OCI-LY1 (cell line): ENCODE measurements around the gene NUPR2.
A peak's percentile ranks its signal among the peaks of the same experiment; 100 is the strongest.
"Not testable (repeated sequence)": the region's sequence is repeated elsewhere in the genome, so short reads cannot be mapped to it uniquely, and the experiment has no call there.

Experiments
- H2AFZ ChIP-seq: fragments of 200-600 bp; sonication (generic), shearing (Covaris generic); 2 replicates; pipeline ENCODE4 v1.6.0; 2014; ENCODE audit warnings: antibody characterized with exemption, mild to moderate bottlenecking, low read length
- H3F3A ChIP-seq: fragments of 200-600 bp; sonication (generic), shearing (Covaris generic); 2 replicates; pipeline ENCODE4 v1.6.0; 2014; ENCODE audit warnings: mild to moderate bottlenecking, antibody characterized with exemption, low read length, moderate library complexity; ENCODE audit not compliant: insufficient read depth
- H3K27ac ChIP-seq: fragments of 200-600 bp; sonication (generic); 2 replicates; pipeline ENCODE4 v1.5.1; 2014; ENCODE audit warnings: low read length, mixed run types, mild to moderate bottlenecking, low read depth; ENCODE audit not compliant: poor library complexity, severe bottlenecking
- H3K27me3 ChIP-seq: fragments of 200-600 bp; sonication (generic); 2 replicates; pipeline ENCODE4 v1.6.0; 2014; ENCODE audit warnings: antibody characterized with exemption, mild to moderate bottlenecking, low read length, moderate library complexity; ENCODE audit not compliant: insufficient read depth
- H3K36me3 ChIP-seq: fragments of 200-600 bp; sonication (generic); 2 replicates; pipeline ENCODE4 v1.6.1; 2014; ENCODE audit warnings: mild to moderate bottlenecking, antibody characterized with exemption, low read length, moderate library complexity, mixed read lengths; ENCODE audit not compliant: insufficient read depth
- H3K4me1 ChIP-seq: fragments of 200-600 bp; sonication (generic); 2 replicates; pipeline ENCODE4 v1.5.1; 2014; ENCODE audit warnings: mild to moderate bottlenecking, low read length, moderate library complexity; ENCODE audit not compliant: insufficient read depth, severe bottlenecking
- H3K4me2 ChIP-seq: fragments of 200-600 bp; sonication (generic), shearing (Covaris generic); 2 replicates; pipeline ENCODE4 v1.6.1; 2014; ENCODE audit warnings: low read length
- H3K4me3 ChIP-seq: fragments of 200-600 bp; sonication (generic); 2 replicates; pipeline ENCODE4 v1.5.1; 2014; ENCODE audit warnings: low read length, low read depth, mild to moderate bottlenecking, mixed read lengths; ENCODE audit not compliant: poor library complexity, severe bottlenecking
- H3K79me2 ChIP-seq: fragments of 200-600 bp; shearing (Covaris generic); 2 replicates; pipeline ENCODE4 v1.6.1; 2016; ENCODE audit warnings: mixed run types, low read length, mixed read lengths; ENCODE audit not compliant: insufficient read depth
- H3K9ac ChIP-seq: fragments of 200-600 bp; sonication (generic), shearing (Covaris generic); 2 replicates; pipeline ENCODE4 v1.6.1; 2014; ENCODE audit warnings: mild to moderate bottlenecking, low read length, mixed read lengths
- H3K9me2 ChIP-seq: fragments of 200-600 bp; sonication (generic), shearing (Covaris generic); 2 replicates; pipeline ENCODE4 v1.6.1; 2014; ENCODE audit warnings: low read depth, mild to moderate bottlenecking, low read length, mixed read lengths
- H3K9me3 ChIP-seq: fragments of 200-600 bp; shearing (Covaris generic); 2 replicates; pipeline ENCODE4 v1.6.1; 2014; ENCODE audit warnings: low read length, mixed read lengths
- H4K20me1 ChIP-seq: fragments of 200-600 bp; sonication (generic), shearing (Covaris generic); 2 replicates; pipeline ENCODE4 v1.6.0; 2016; ENCODE audit warnings: mild to moderate bottlenecking, low read length; ENCODE audit not compliant: insufficient read depth
- EZH2 ChIP-seq: fragments of 200-600 bp; sonication (generic), shearing (Covaris generic); IDR thresholded peaks from 2 replicates; pipeline ENCODE4 v1.8.0; 2017; ENCODE audit warnings: borderline replicate concordance, mixed run types, mild to moderate bottlenecking, antibody characterized with exemption, low read length, moderate library complexity, mixed read lengths
- TF ChIP-seq, protein P1 (sequence below): fragments of 200-600 bp; sonication (generic), shearing (Covaris generic); IDR thresholded peaks from 2 replicates; pipeline ENCODE4 v1.5.1; 2017; ENCODE audit warnings: mild to moderate bottlenecking, antibody characterized with exemption, low read length, moderate library complexity, mixed read lengths

Gene NUPR2

DNA sequence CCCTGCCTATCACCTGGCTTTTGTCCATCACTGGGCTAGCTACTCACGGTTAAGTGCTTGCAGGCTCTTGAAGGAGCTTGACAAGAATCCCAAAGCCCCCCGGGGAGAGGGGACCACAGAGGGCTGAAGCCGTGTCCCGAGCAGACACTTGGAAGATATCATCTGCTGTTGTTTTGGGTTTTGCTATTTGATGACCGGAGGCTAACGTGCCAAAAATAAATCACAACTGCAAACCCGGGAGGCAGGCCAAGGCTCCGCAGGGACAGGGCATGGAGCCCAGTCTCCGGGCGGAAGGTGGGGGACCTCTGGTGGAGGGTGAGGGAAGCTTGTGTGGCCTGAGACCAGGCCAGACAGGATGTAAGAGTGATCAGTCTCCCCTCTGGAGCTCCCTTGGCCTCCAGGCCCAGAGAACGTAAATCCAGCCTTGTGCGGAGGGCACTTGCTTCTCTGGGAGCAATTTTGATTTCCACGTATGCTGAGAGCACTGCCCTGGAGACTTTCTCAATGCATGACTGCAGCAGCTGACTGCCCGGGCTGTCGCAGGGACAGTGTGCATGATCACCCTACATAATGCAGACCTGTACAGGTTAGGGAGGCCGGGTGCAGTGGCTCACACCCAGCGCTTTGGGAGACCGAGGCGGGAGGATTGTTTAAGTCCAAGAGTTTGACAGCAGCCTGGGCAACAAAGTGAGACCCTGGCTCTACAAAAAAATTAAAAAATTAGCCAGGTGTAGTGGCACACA is 23.3 kb downstream of the NUPR2 start, which contains the start of gene PHKG1:
TSS of gene PHKG1 (minus strand) at position 164 of the 743 bp plus-strand sequence. CDS start 4,011 bp downstream, outside the sequence.
- H4K20me1 ChIP-seq, result no peaks in the 10 kb centered on the region

DNA sequence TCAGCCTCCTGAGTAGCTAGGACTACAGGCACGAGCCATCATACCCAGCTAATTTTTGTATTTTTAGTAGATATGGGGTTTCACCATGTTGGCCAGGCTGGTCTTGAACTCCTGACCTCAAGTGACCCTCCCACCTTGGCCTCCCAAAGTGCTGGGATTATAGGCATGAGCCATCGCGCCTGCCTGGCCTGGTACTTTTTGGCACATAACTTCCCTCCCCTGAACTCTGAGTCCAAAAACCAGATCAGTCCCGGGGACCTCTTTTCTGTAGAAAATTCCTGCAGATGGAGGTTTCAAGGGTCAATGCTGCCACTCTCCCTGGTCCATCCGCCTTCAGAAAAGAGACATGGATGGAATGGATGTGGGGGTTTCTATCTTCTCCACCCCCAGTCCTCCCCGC is 23.8 kb downstream of the NUPR2 start:
- not testable (repeated sequence) for H3K9me3 ChIP-seq, H3K9ac ChIP-seq, H3K27ac ChIP-seq

More for the DNA sequence above, 23.3 kb downstream of the NUPR2 start, which contains the start of gene PHKG1:
- H3K9me3 ChIP-seq, result no peaks in the 10 kb centered on the region
- no peaks in the 10 kb centered on the region for H3K4me1 ChIP-seq
- H2AFZ ChIP-seq, result no peak within 1 kb of the TSS
- no peaks in the 10 kb centered on the region for H3F3A ChIP-seq
- no peaks in the 10 kb centered on the region for H3K79me2 ChIP-seq
- H3K36me3 ChIP-seq, result peaks cover 13% of the 10 kb centered on the region
- no peak within 1 kb of the TSS for H3K9ac ChIP-seq
- H3K4me2 ChIP-seq, result no peak within 1 kb of the TSS
- TF ChIP-seq, protein P1, sequence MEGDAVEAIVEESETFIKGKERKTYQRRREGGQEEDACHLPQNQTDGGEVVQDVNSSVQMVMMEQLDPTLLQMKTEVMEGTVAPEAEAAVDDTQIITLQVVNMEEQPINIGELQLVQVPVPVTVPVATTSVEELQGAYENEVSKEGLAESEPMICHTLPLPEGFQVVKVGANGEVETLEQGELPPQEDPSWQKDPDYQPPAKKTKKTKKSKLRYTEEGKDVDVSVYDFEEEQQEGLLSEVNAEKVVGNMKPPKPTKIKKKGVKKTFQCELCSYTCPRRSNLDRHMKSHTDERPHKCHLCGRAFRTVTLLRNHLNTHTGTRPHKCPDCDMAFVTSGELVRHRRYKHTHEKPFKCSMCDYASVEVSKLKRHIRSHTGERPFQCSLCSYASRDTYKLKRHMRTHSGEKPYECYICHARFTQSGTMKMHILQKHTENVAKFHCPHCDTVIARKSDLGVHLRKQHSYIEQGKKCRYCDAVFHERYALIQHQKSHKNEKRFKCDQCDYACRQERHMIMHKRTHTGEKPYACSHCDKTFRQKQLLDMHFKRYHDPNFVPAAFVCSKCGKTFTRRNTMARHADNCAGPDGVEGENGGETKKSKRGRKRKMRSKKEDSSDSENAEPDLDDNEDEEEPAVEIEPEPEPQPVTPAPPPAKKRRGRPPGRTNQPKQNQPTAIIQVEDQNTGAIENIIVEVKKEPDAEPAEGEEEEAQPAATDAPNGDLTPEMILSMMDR, result peak; percentile 24; the same call in 1 of the 2 replicates
- TF ChIP-seq EZH2, result no peak
- no peak within 1 kb of the TSS for H3K4me3 ChIP-seq
- no peak within 1 kb of the TSS for H3K27ac ChIP-seq
- H3K9me2 ChIP-seq, result no peaks in the 10 kb centered on the region
- H3K27me3 ChIP-seq, result no peaks in the 10 kb centered on the region

DNA sequence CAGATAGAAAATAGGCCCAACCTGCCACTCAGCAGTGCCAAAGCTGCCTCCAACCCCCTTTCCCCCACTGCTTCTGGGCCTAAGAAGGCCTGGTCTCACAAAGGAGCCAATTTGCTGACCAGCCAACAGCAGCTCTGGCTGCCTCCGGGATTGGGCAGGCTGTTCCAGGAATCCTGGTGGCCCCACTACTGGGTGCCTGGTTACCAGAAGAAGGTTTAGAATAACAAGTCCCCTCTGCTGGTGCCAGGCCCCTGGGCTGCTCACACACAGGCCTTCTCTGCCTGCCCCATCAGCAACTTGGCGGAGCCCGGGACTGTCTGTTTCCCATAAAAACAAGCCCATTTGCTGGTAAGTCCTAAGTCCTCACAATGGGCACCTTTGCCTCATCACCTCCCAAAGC is 24.6 kb downstream of the NUPR2 start:
- no peaks in the 10 kb centered on the region for H3K9me2 ChIP-seq
- no peaks in the 10 kb centered on the region for H3K79me2 ChIP-seq
- H3K9ac ChIP-seq, result no peak overlapping the region
- no peak overlapping the region for H2AFZ ChIP-seq
- no peaks in the 10 kb centered on the region for H3K27me3 ChIP-seq
- H3K27ac ChIP-seq, result no peak overlapping the region
- no peaks in the 10 kb centered on the region for H3K9me3 ChIP-seq
- no peak overlapping the region for H3K4me3 ChIP-seq
- peaks cover 16% of the 10 kb centered on the region for H3K36me3 ChIP-seq
- H4K20me1 ChIP-seq, result no peaks in the 10 kb centered on the region
- no peak for TF ChIP-seq EZH2
- TF ChIP-seq, protein P1, result no peak
- H3K4me2 ChIP-seq, result no peak overlapping the region
- no peaks in the 10 kb centered on the region for H3K4me1 ChIP-seq
- no peaks in the 10 kb centered on the region for H3F3A ChIP-seq

More for the DNA sequence above, 23.8 kb downstream of the NUPR2 start:
- not testable (repeated sequence) for H2AFZ ChIP-seq, H3K9me2 ChIP-seq, H3K27me3 ChIP-seq, H3K4me2 ChIP-seq, H3F3A ChIP-seq, H3K4me3 ChIP-seq, H4K20me1 ChIP-seq, H3K4me1 ChIP-seq, H3K79me2 ChIP-seq
- peaks cover 13% of the 10 kb centered on the region for H3K36me3 ChIP-seq

DNA sequence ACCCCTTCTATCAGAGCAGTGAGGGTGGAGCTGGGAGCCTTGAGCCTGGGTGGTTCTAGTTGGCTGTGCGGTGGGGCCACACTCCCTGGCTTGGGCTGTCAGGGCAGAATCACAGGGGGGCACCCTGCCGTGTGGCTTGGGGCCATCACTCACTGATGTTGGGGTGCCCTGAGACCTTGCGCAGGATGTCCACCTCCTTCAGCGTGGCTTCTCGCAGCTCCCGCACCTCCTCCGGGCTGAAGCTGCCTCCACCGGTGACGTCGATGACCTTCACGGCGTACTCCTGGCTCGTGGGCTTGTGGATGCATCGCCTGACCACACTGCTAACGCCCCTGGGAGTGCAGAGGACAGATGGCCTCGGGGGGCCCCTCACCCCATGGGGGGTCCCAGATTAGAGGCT is 28.8 kb downstream of the NUPR2 start:
- no peaks in the 10 kb centered on the region for H3K4me1 ChIP-seq
- TF ChIP-seq, protein P1, result no peak
- TF ChIP-seq EZH2, result no peak

More for the DNA sequence above, 28.8 kb downstream of the NUPR2 start:
- no peak overlapping the region for H3K4me3 ChIP-seq
- no peaks in the 10 kb centered on the region for H3K27me3 ChIP-seq
- no peak overlapping the region for H3K27ac ChIP-seq
- no peaks in the 10 kb centered on the region for H3K9me2 ChIP-seq
- no peaks in the 10 kb centered on the region for H3K79me2 ChIP-seq
- H2AFZ ChIP-seq, result no peak overlapping the region
- no peak overlapping the region for H3K9ac ChIP-seq
- no peaks in the 10 kb centered on the region for H3F3A ChIP-seq
- no peaks in the 10 kb centered on the region for H3K9me3 ChIP-seq
- peaks cover 19% of the 10 kb centered on the region for H3K36me3 ChIP-seq
- no peak overlapping the region for H3K4me2 ChIP-seq
- no peaks in the 10 kb centered on the region for H4K20me1 ChIP-seq
